AG04449 (cell line): ENCODE data around the gene RAB29.

ENCODE experiments used
- CTCF ChIA-PET: fragments of 350-600 bp; formaldehyde crosslinking; extraction: SDS; loops from one replicate; lab custom pipeline; 2021; ENCODE audit warnings: antibody characterized with exemption; lab: Yijun Ruan, JAX
- POLR2A ChIA-PET: fragments of 400-600, 350-600 bp; formaldehyde crosslinking; extraction: SDS; loops from one replicate; lab custom pipeline; 2020; ENCODE audit warnings: antibody characterized with exemption, inconsistent platforms; lab: Yijun Ruan, JAX
- DNase-seq: peaks from one replicate; pipeline ENCODE4 v3.0.0-alpha.2; 2010; ENCODE audit warnings: low read depth, low spot score
- H3K4me3 ChIP-seq: 2 replicates; pipeline ENCODE4 v1.5.1; 2011; ENCODE audit warnings: low read depth, mild to moderate bottlenecking, control low read depth, low read length
- CTCF ChIP-seq: IDR thresholded peaks from one replicate; pipeline ENCODE4 v1.5.1; 2011; ENCODE audit warnings: mild to moderate bottlenecking, moderate library complexity, low read length, control low read depth, inconsistent platforms; ENCODE audit not compliant: insufficient read depth; ENCODE audit errors: missing control alignments

RAB29 gene

GRCh38 chr1:205783904-205784303 is 8.6 kb upstream of the RAB29 start:
- DNase-seq: no peak
- ChIA-PET POLR2A (no interaction called here), CTCF (interaction anchor here (2.0 to 15.0 kb wide), 3 partner anchors 124 to 198 kb away, joined by 9 to 417 read pairs (median 12); no protein-coding TSS in a partner anchor)
- no peak overlapping the region for H3K4me3 ChIP-seq
- no peak for TF ChIP-seq CTCF

DNA sequence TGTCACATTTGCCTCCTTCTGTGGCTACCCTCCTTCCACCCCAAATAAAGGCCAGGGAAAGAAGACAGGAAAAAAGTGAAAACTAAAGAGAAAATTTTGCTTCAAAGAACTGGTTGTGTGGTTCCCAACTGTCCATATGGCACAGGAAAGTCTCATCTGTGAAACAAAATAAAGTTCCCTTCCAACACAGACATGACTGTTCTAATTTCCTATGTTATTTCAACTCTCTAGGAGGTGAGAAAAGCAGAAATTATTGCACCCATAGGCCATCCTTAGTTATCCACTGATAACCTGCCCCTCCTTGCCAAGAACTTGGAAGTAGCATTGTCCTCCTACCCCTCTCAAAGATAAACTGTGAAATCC is 8.1 kb upstream of the RAB29 start:
- no peak for TF ChIP-seq CTCF
- H3K4me3 ChIP-seq: no peak overlapping the region
- DNase-seq: no peak
- ChIA-PET POLR2A (no interaction called here), CTCF (interaction anchor here (2.4 to 15.0 kb wide), 2 partner anchors 8 to 198 kb away, joined by 22 to 417 read pairs; no protein-coding TSS in a partner anchor)

- H3K4me3 ChIP-seq: no peak overlapping the region
- ChIA-PET CTCF (interaction anchor here (0.7 to 2.4 kb wide), 8 partner anchors 8 to 205 kb away, joined by 3 to 22 read pairs (median 4); no protein-coding TSS in a partner anchor), POLR2A (no interaction called here)
- TF ChIP-seq CTCF: no peak
- no peak for DNase-seq
Measured at GRCh38 chr1:205782627-205783432, 7.5 kb upstream of the RAB29 start.

DNA sequence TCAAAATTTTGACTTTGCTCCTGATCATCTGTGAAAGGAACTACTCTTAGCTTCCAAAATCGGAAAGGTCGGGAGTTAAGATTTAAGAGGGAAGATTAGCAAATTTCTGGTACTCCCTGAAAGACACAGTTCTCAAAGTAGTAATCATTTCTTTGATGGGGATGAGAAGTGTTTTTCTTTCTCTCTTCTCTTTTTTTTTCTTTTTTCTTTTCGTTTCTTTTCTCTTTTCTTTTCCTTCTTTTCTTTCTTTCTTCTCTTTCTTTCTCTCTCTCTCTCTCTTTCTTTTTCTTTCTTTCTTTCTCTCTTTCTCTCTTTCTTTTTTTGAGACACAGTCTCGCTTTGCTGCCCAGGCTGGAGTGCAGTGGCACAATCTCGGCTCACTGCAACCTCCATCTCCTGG is 5.1 kb upstream of the RAB29 start:
- DNase-seq: no peak
- POLR2A ChIA-PET: no interaction called here
- H3K4me3 ChIP-seq: no peak overlapping the region
- CTCF ChIA-PET: interaction anchor here (1.3 kb wide), 1 partner anchor 12 kb away, joined by 3 read pairs; no protein-coding TSS in a partner anchor
- TF ChIP-seq CTCF: no peak

- TF ChIP-seq CTCF: no peak
- CTCF ChIA-PET: interaction anchor here (1.4 to 4.3 kb wide), 2 partner anchors 14 to 200 kb away, joined by 3 to 19 read pairs; no protein-coding TSS in a partner anchor
Measured at GRCh38 chr1:205777994-205778393, 2.7 kb upstream of the RAB29 start.

GRCh38 chr1:205775717-205776056 is 405 bp upstream of the RAB29 start:
- no peak for DNase-seq
- ChIA-PET POLR2A (interaction anchor here (1.0 kb wide), 1 partner anchor 9 kb away, joined by 4 read pairs; no protein-coding TSS in a partner anchor), CTCF (interaction anchor here (1.2 to 4.3 kb wide), 5 partner anchors 9 to 202 kb away, joined by 3 to 19 read pairs (median 6); partner anchors contain the start of gene NUCKS1)
- TF ChIP-seq CTCF: no peak
- H3K4me3 ChIP-seq: peak overlapping the region; percentile 82; the same call in 1 of the 2 replicates

More at GRCh38 chr1:205777994-205778393, 2.7 kb upstream of the RAB29 start:
- DNase-seq: no peak
- POLR2A ChIA-PET: no interaction called here
- no peak overlapping the region for H3K4me3 ChIP-seq
